COR-L47 (cell line): ENCODE data around the gene ATP8B3.
A peak's percentile ranks its signal among the peaks of the same experiment; 100 is the strongest.

ENCODE experiments used
- DNase-seq: peaks from one replicate; lab custom pipeline; 2025; lab: John Stamatoyannopoulos, UW

ATP8B3 gene

GRCh38 chr19:1816530-1817298, 4.6 kb upstream of the ATP8B3 start:
- no peak for DNase-seq

- DNase-seq: no peak
Observed at GRCh38 chr19:1815605-1816529, 3.8 kb upstream of the ATP8B3 start.

GRCh38 chr19:1814833-1815604, 2.9 kb upstream of the ATP8B3 start:
- DNase-seq: no peak

GRCh38 chr19:1814391-1814790, 2.3 kb upstream of the ATP8B3 start:
- no peak for DNase-seq

GRCh38 chr19:1813192-1814182, 1.4 kb upstream of the ATP8B3 start:
- no peak for DNase-seq

GRCh38 chr19:1812426-1813191, 533 bp upstream of the ATP8B3 start:
- peak; percentile 47 for DNase-seq

GRCh38 chr19:1811472-1811894, 593 bp downstream of the ATP8B3 start:
- DNase-seq: no peak

GRCh38 chr19:1810439-1811160, 1.5 kb downstream of the ATP8B3 start:
- DNase-seq: no peak

- no peak for DNase-seq
Observed at GRCh38 chr19:1809678-1810077, 2.4 kb downstream of the ATP8B3 start.

- DNase-seq: no peak
Observed at GRCh38 chr19:1808395-1808731, 3.7 kb downstream of the ATP8B3 start.

GRCh38 chr19:1807695-1808394, 4.2 kb downstream of the ATP8B3 start:
- DNase-seq: no peak

- DNase-seq: no peak
Observed at GRCh38 chr19:1807030-1807694, 4.9 kb downstream of the ATP8B3 start.

- DNase-seq: no peak
Observed at GRCh38 chr19:1806184-1807029, 5.7 kb downstream of the ATP8B3 start.

- DNase-seq: no peak
Observed at GRCh38 chr19:1805401-1806183, 6.5 kb downstream of the ATP8B3 start.

- no peak for DNase-seq
Observed at GRCh38 chr19:1804858-1805257, 7.2 kb downstream of the ATP8B3 start.

- no peak for DNase-seq
Observed at GRCh38 chr19:1799695-1800342, 12.3 kb downstream of the ATP8B3 start.
